Osteoblast (primary cell): ENCODE data around the gene PLA2G2A. TPM values are rescaled to one million over a fixed set of nuclear protein-coding genes. Genes with fewer than 3 reads are reported as not detected.

Experiments
- DNase-seq: peaks from one replicate; pipeline ENCODE4 v3.0.0; 2011; ENCODE audit warnings: low spot score, mixed read lengths; ENCODE audit not compliant: insufficient read length; ENCODE audit errors: missing footprints
- H2AFZ ChIP-seq: 2 replicates; pipeline ENCODE4 v1.6.0; 2011; ENCODE audit warnings: mild to moderate bottlenecking, low read length
- H3K27ac ChIP-seq: 2 replicates; pipeline ENCODE4 v1.5.1; 2011; ENCODE audit warnings: mild to moderate bottlenecking, low read depth, low read length, moderate library complexity
- H3K27me3 ChIP-seq: 2 replicates; pipeline ENCODE4 v1.6.0; 2012; ENCODE audit warnings: mild to moderate bottlenecking, control low read depth, inconsistent platforms, low read length, moderate library complexity; ENCODE audit not compliant: insufficient read depth
- H3K36me3 ChIP-seq: 2 replicates; pipeline ENCODE4 v1.5.1; 2011; ENCODE audit warnings: mild to moderate bottlenecking, low read length, control low read depth, moderate library complexity; ENCODE audit not compliant: insufficient read depth
- H3K4me1 ChIP-seq: 2 replicates; pipeline ENCODE4 v1.5.1; 2011; ENCODE audit warnings: mild to moderate bottlenecking, low read length, control low read depth, moderate library complexity; ENCODE audit not compliant: insufficient read depth
- H3K4me2 ChIP-seq: 2 replicates; pipeline ENCODE4 v1.6.0; 2011; ENCODE audit warnings: mild to moderate bottlenecking, low read length; ENCODE audit not compliant: insufficient read depth
- H3K4me3 ChIP-seq: fragments of 200-600 bp; sonication (generic); 3 replicates; pipeline ENCODE4 v1.5.1; 2012; ENCODE audit warnings: mild to moderate bottlenecking, low read length, inconsistent platforms; ENCODE audit not compliant: insufficient read depth
- H3K79me2 ChIP-seq: 2 replicates; pipeline ENCODE4 v1.6.0; 2012; ENCODE audit warnings: mild to moderate bottlenecking, low read length, control low read depth, inconsistent platforms; ENCODE audit not compliant: insufficient read depth
- H3K9me3 ChIP-seq: 2 replicates; pipeline ENCODE4 v1.5.1; 2011; ENCODE audit warnings: low read depth, low read length, control low read depth
- H4K20me1 ChIP-seq: 2 replicates; pipeline ENCODE4 v1.6.0; 2012; ENCODE audit warnings: mild to moderate bottlenecking, low read length, control low read depth; ENCODE audit not compliant: insufficient read depth
- total RNA-seq: library from RNA; depleted of rRNA; stranded (reverse); fragments of >200 nt; gene quantifications from 2 replicates; pipeline ENCODE4 v1.2.3, GENCODE V29; 2012
- TF ChIP-seq, protein P1 (sequence below): IDR thresholded peaks from 2 replicates; pipeline ENCODE4 v1.5.1; 2011; ENCODE audit warnings: mild to moderate bottlenecking, low read depth, low read length, moderate library complexity; ENCODE audit errors: extremely low read depth

The PLA2G2A gene
- total RNA-seq, 1 donor, result not detected

DNA sequence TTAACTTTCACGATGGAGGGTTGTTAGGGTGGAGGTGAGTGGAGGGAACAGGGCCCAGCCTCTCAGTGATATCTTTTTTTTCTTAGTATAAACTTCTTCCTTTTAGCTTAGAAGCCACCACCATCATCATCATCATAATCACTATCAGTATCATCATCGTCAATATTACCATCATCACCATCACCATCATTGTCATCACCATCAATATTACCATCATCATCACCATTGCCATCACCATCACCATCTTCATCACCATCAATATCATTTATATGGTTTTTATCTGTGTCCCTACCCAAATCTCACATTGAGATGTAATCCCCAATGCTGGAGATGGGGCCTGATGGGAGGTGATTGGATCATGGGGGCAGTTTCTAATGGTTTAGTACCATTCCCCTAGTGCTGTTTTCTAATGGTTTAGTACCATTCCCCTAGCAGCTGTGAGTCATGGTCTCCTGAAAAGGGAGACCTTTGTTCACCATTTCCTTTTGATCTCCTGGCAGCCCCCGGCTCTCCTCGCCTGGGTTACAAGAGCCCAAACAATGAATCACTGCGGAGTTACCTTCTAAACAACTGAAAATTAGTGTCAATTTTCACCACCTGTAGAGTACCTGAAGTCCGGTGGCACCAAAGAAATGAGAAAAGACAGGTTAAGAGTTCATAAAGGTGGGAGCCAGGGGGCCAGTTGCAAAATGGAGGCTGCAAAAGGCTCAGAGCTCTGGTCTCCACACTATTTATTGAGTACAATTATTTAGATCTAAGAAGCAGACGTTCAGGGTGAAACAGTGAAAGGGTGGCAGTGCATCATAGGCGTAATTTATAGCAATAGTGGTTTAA is 52.9 kb downstream of the PLA2G2A start:
- Histone ChIP-seq H2AFZ (no peak overlapping the region), H3K9me3 (peaks cover 3% of the 10 kb centered on the region), H3K36me3 (no peaks in the 10 kb centered on the region), H3K27me3 (peaks cover 18% of the 10 kb centered on the region), H4K20me1 (no peaks in the 10 kb centered on the region), H3K79me2 (no peaks in the 10 kb centered on the region), H3K4me1 (no peaks in the 10 kb centered on the region), H3K4me2 (no peak overlapping the region), H3K27ac (no peak overlapping the region), H3K4me3 (no peak overlapping the region)
- DNase-seq, result no peak
- TF ChIP-seq, protein P1, sequence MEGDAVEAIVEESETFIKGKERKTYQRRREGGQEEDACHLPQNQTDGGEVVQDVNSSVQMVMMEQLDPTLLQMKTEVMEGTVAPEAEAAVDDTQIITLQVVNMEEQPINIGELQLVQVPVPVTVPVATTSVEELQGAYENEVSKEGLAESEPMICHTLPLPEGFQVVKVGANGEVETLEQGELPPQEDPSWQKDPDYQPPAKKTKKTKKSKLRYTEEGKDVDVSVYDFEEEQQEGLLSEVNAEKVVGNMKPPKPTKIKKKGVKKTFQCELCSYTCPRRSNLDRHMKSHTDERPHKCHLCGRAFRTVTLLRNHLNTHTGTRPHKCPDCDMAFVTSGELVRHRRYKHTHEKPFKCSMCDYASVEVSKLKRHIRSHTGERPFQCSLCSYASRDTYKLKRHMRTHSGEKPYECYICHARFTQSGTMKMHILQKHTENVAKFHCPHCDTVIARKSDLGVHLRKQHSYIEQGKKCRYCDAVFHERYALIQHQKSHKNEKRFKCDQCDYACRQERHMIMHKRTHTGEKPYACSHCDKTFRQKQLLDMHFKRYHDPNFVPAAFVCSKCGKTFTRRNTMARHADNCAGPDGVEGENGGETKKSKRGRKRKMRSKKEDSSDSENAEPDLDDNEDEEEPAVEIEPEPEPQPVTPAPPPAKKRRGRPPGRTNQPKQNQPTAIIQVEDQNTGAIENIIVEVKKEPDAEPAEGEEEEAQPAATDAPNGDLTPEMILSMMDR, result no peak

Other genes starting within 250 kb of the PLA2G2A start
- gene TMCO4, start 179.7 kb downstream of the PLA2G2A start, total RNA-seq, result 24.2 and 27.5 TPM in 2 replicates
- not detected in 2 replicates for gene RNF186, start 164.3 kb downstream of the PLA2G2A start, total RNA-seq
- 4.0 and 4.1 TPM in 2 replicates for gene OTUD3, start 97.2 kb downstream of the PLA2G2A start, total RNA-seq
- not detected in 2 replicates for gene PLA2G2E, start 56.0 kb downstream of the PLA2G2A start, total RNA-seq
- gene PLA2G5, start 90.6 kb upstream of the PLA2G2A start, total RNA-seq, result 1.8 and 2.9 TPM in 2 replicates
- gene PLA2G2D, start 139.9 kb upstream of the PLA2G2A start, total RNA-seq, result not detected in 2 replicates
- not detected in 2 replicates for gene PLA2G2F, start 159.7 kb upstream of the PLA2G2A start, total RNA-seq
- gene UBXN10, start 206.5 kb upstream of the PLA2G2A start, total RNA-seq, result under 0.01 TPM in 1 of 2 replicates, not detected in the other
- gene PLA2G2C, start 206.9 kb upstream of the PLA2G2A start, total RNA-seq, result not detected in 2 replicates